WI38 (cell line): ENCODE results near the gene CSAD.

ENCODE experiments used
- H3K4me3 ChIP-seq: 2 replicates; pipeline ENCODE4 v1.5.1; 2011; ENCODE audit warnings: low read depth, mild to moderate bottlenecking, control low read depth, low read length
- TF ChIP-seq, protein P1 (sequence below): IDR thresholded peaks from 2 replicates; pipeline ENCODE4 v1.5.1; 2012; ENCODE audit warnings: low read depth, mild to moderate bottlenecking, control low read depth, low read length

CSAD gene

GRCh38 chr12:53197011-53197640 is 16.4 kb upstream of the CSAD start:
- H3K4me3 ChIP-seq = no peak overlapping the region
- TF ChIP-seq, protein P1, sequence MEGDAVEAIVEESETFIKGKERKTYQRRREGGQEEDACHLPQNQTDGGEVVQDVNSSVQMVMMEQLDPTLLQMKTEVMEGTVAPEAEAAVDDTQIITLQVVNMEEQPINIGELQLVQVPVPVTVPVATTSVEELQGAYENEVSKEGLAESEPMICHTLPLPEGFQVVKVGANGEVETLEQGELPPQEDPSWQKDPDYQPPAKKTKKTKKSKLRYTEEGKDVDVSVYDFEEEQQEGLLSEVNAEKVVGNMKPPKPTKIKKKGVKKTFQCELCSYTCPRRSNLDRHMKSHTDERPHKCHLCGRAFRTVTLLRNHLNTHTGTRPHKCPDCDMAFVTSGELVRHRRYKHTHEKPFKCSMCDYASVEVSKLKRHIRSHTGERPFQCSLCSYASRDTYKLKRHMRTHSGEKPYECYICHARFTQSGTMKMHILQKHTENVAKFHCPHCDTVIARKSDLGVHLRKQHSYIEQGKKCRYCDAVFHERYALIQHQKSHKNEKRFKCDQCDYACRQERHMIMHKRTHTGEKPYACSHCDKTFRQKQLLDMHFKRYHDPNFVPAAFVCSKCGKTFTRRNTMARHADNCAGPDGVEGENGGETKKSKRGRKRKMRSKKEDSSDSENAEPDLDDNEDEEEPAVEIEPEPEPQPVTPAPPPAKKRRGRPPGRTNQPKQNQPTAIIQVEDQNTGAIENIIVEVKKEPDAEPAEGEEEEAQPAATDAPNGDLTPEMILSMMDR = no peak

- TF ChIP-seq, protein P1 = no peak
Observed at GRCh38 chr12:53196486-53196885, 15.8 kb upstream of the CSAD start.

DNA sequence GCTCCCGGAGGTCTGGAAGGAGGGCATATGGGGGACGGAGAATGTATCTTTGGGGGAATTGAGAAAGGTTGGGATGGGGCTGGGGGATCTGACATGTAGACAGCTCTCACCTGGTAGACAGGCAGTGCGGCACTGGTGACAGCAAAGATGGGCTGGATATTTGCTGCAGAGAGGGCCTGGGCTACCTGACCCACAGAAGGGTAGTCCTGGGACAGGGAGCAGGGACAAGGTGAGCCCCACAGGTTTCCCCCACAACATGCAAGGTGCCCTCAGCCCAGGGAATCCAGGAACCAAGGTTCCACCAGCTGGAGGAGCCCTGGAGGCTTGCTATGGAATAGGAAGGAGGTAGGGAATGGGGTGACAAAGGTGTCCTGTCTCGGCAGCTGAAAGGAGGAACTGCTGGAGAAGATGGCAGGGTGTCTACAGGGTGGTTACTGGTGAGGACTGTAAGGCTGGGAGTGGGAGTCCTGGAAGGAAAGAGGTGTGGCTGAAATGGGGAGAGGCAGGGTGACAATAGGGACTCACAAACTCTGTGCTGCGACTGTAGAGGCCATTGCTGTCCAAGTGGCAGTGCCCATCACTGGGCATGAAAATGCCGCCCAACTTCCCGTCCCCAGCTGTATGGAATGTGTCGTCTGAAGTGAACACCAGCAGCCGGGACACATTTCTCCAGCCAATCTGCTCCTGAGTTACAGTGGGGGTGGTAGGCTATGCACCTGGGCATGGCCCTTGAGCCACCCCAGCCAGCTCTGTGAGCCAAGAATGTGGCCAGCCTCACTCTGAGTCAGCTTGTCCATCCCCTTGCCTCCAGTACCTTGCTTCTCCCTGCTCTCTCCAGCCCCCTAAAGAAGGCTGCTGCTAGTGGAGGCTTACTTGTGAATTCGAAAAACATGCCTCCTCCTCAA is 15.0 kb upstream of the CSAD start:
- H3K4me3 ChIP-seq = no peak overlapping the region
- TF ChIP-seq, protein P1 = no peak

More at GRCh38 chr12:53196486-53196885, 15.8 kb upstream of the CSAD start:
- H3K4me3 ChIP-seq = no peak overlapping the region

- TF ChIP-seq, protein P1 = no peak
- H3K4me3 ChIP-seq = no peak overlapping the region
Observed at GRCh38 chr12:53194973-53195372, 14.2 kb upstream of the CSAD start.

GRCh38 chr12:53193985-53194716 is 13.4 kb upstream of the CSAD start:
- H3K4me3 ChIP-seq = no peak overlapping the region
- TF ChIP-seq, protein P1 = no peak

- H3K4me3 ChIP-seq = no peak overlapping the region
- TF ChIP-seq, protein P1 = no peak
Observed at GRCh38 chr12:53193040-53193439, 12.3 kb upstream of the CSAD start.
